ENCODE data around the gene ABCA7. TPM values are rescaled to one million over a fixed set of nuclear protein-coding genes. Genes with fewer than 3 reads are reported as not detected.

The ABCA7 gene
- total RNA-seq, 1 donor from 2014 or later, result 16.3 TPM

GRCh38 chr19:1046117-1046626 is 6.3 kb downstream of the ABCA7 start:
- H3K4me3 Mint-ChIP-seq (ENCODE audit: unreplicated experiment), result no peak overlapping the region
- DNase-seq (ENCODE audit: low spot score), result no peak

GRCh38 chr19:1046836-1047695 is 7.2 kb downstream of the ABCA7 start:
- no peak for TF ChIP-seq CTCF (IDR thresholded peaks at IDR 0.05; ENCODE audit: unreplicated experiment)
- DNase-seq (ENCODE audit: low spot score), result no peak
- Mint-ChIP-seq H3K9me3 (ENCODE audit: unreplicated experiment) (no peaks in the 10 kb centered on the region), H3K4me1 (ENCODE audit: unreplicated experiment) (no peaks in the 10 kb centered on the region), H3K36me3 (ENCODE audit: low read depth, unreplicated experiment) (peaks cover 3% of the 10 kb centered on the region), H3K4me3 (ENCODE audit: unreplicated experiment) (no peak overlapping the region), H3K27me3 (ENCODE audit: unreplicated experiment) (peaks cover 15% of the 10 kb centered on the region), H3K27ac (ENCODE audit: unreplicated experiment) (no peak overlapping the region)

More at GRCh38 chr19:1046117-1046626, 6.3 kb downstream of the ABCA7 start:
- no peak overlapping the region for H3K27ac Mint-ChIP-seq (ENCODE audit: unreplicated experiment)
- no peaks in the 10 kb centered on the region for H3K9me3 Mint-ChIP-seq (ENCODE audit: unreplicated experiment)
- H3K36me3 Mint-ChIP-seq (ENCODE audit: low read depth, unreplicated experiment), result no peaks in the 10 kb centered on the region
- H3K27me3 Mint-ChIP-seq (ENCODE audit: unreplicated experiment), result peaks cover 10% of the 10 kb centered on the region
- no peak for TF ChIP-seq CTCF (IDR thresholded peaks at IDR 0.05; ENCODE audit: unreplicated experiment)
- H3K4me1 Mint-ChIP-seq (ENCODE audit: unreplicated experiment), result no peaks in the 10 kb centered on the region

- Mint-ChIP-seq H3K27ac (ENCODE audit: unreplicated experiment) (no peak overlapping the region), H3K4me1 (ENCODE audit: unreplicated experiment) (no peaks in the 10 kb centered on the region), H3K36me3 (ENCODE audit: low read depth, unreplicated experiment) (peaks cover 5% of the 10 kb centered on the region), H3K9me3 (ENCODE audit: unreplicated experiment) (no peaks in the 10 kb centered on the region), H3K27me3 (ENCODE audit: unreplicated experiment) (peaks cover 13% of the 10 kb centered on the region), H3K4me3 (ENCODE audit: unreplicated experiment) (no peak overlapping the region)
- no peak for TF ChIP-seq CTCF (IDR thresholded peaks at IDR 0.05; ENCODE audit: unreplicated experiment)
- DNase-seq (ENCODE audit: low spot score), result no peak
Observed at GRCh38 chr19:1047696-1048147, 7.8 kb downstream of the ABCA7 start.

GRCh38 chr19:1049106-1049505 is 9.2 kb downstream of the ABCA7 start:
- H3K4me3 Mint-ChIP-seq (ENCODE audit: unreplicated experiment), result no peak overlapping the region
- no peak overlapping the region for H3K27ac Mint-ChIP-seq (ENCODE audit: unreplicated experiment)
- H3K9me3 Mint-ChIP-seq (ENCODE audit: unreplicated experiment), result no peaks in the 10 kb centered on the region

More at GRCh38 chr19:1049106-1049505, 9.2 kb downstream of the ABCA7 start:
- TF ChIP-seq CTCF (IDR thresholded peaks at IDR 0.05; ENCODE audit: unreplicated experiment), result no peak
- peaks cover 7% of the 10 kb centered on the region for H3K36me3 Mint-ChIP-seq (ENCODE audit: low read depth, unreplicated experiment)
- peaks cover 19% of the 10 kb centered on the region for H3K27me3 Mint-ChIP-seq (ENCODE audit: unreplicated experiment)
- DNase-seq (ENCODE audit: low spot score), result no peak
- no peaks in the 10 kb centered on the region for H3K4me1 Mint-ChIP-seq (ENCODE audit: unreplicated experiment)

Measured in endothelial cell (in vitro differentiated cells).